Parathyroid adenoma (tissue), 2 donors: ENCODE data around the gene PPM1L.
A peak's percentile ranks its signal among the peaks of the same experiment; 100 is the strongest.

Source experiments
- H2AFZ ChIP-seq: fragments of 300-600 bp; sonication (generic); one replicate; pipeline ENCODE4 v1.7.0; 2017; ENCODE audit warnings: antibody characterized with exemption, mild to moderate bottlenecking
- H3K27ac ChIP-seq: fragments of 300-600 bp; sonication (generic); one replicate; pipeline ENCODE4 v1.7.0; 2017
- H3K27me3 ChIP-seq: fragments of 300-600 bp; sonication (generic); one replicate; pipeline ENCODE4 v1.7.0; 2017; ENCODE audit warnings: low read length; ENCODE audit not compliant: control insufficient read depth, insufficient read depth
- H3K36me3 ChIP-seq: fragments of 300-600 bp; sonication (generic); one replicate; pipeline ENCODE4 v1.7.0; 2017; ENCODE audit warnings: low read length; ENCODE audit not compliant: control insufficient read depth, insufficient read depth
- H3K4me1 ChIP-seq: fragments of 300-600 bp; sonication (generic); one replicate; pipeline ENCODE4 v1.7.0; 2017; ENCODE audit warnings: control low read depth
- H3K4me2 ChIP-seq: fragments of 300-600 bp; sonication (generic); one replicate; pipeline ENCODE4 v1.7.0; 2017; ENCODE audit warnings: low read length
- H3K4me3 ChIP-seq: fragments of 300-600 bp; sonication (generic); one replicate; pipeline ENCODE4 v1.7.0; 2017; ENCODE audit warnings: low read depth, low read length
- H3K79me2 ChIP-seq: fragments of 300-600 bp; sonication (generic); one replicate; pipeline ENCODE4 v1.7.0; 2017; ENCODE audit warnings: control low read depth
- H3K9ac ChIP-seq: fragments of 300-600 bp; sonication (generic); one replicate; pipeline ENCODE4 v1.7.0; 2017; ENCODE audit warnings: mild to moderate bottlenecking
- H3K9me3 ChIP-seq: fragments of 300-600 bp; sonication (generic); one replicate; pipeline ENCODE4 v1.7.0; 2017; ENCODE audit warnings: low read length; ENCODE audit not compliant: control insufficient read depth
- TF ChIP-seq, protein P1 (sequence below): fragments of 300-600 bp; sonication (generic); IDR thresholded peaks from one replicate; pipeline ENCODE4 v1.7.0; 2017; ENCODE audit warnings: antibody characterized with exemption, mild to moderate bottlenecking
- donor health status: primary hyperparathyroidism.

Gene PPM1L

DNA sequence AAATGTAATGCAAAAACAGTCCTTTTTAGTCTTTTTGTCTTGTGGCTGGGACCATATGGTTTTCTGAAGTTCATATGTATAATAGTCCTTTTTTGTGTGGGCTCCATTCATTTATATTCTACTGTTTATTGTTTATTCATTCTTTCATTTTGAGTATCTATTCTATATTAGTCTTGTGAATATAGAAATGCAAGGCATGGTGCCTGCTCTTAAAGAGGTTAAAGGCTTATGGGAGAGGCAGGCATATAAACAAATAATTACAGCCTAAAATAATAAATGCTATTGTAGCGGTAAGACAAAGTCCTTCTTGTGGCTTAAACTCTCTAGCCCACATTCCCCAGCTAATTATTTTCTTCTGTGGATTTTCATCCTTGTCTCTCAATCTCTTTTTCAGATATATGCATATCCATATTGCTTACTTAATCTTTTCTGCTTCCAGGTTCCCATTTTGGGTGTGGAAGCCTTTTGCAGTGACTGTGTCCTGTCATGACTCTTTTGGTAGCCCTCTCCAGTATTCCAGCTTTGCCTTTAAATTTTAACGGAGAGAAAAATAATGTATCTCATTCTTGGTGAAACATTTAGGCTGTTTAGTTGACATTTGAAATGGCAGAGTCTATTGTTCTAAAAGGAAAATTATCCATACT is 101.6 kb downstream of the PPM1L start:
- H3K9me3 ChIP-seq = no peaks in the 10 kb centered on the region
- no peak overlapping the region for H3K9ac ChIP-seq
- TF ChIP-seq, protein P1, sequence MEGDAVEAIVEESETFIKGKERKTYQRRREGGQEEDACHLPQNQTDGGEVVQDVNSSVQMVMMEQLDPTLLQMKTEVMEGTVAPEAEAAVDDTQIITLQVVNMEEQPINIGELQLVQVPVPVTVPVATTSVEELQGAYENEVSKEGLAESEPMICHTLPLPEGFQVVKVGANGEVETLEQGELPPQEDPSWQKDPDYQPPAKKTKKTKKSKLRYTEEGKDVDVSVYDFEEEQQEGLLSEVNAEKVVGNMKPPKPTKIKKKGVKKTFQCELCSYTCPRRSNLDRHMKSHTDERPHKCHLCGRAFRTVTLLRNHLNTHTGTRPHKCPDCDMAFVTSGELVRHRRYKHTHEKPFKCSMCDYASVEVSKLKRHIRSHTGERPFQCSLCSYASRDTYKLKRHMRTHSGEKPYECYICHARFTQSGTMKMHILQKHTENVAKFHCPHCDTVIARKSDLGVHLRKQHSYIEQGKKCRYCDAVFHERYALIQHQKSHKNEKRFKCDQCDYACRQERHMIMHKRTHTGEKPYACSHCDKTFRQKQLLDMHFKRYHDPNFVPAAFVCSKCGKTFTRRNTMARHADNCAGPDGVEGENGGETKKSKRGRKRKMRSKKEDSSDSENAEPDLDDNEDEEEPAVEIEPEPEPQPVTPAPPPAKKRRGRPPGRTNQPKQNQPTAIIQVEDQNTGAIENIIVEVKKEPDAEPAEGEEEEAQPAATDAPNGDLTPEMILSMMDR = no peak
- no peak overlapping the region for H2AFZ ChIP-seq
- no peaks in the 10 kb centered on the region for H3K27me3 ChIP-seq
- peaks cover 50% of the 10 kb centered on the region for H3K79me2 ChIP-seq
- no peak overlapping the region for H3K27ac ChIP-seq
- no peaks in the 10 kb centered on the region for H3K36me3 ChIP-seq
- H3K4me2 ChIP-seq = no peak overlapping the region
- H3K4me1 ChIP-seq = peaks cover 3% of the 10 kb centered on the region
- H3K4me3 ChIP-seq = no peak overlapping the region

DNA sequence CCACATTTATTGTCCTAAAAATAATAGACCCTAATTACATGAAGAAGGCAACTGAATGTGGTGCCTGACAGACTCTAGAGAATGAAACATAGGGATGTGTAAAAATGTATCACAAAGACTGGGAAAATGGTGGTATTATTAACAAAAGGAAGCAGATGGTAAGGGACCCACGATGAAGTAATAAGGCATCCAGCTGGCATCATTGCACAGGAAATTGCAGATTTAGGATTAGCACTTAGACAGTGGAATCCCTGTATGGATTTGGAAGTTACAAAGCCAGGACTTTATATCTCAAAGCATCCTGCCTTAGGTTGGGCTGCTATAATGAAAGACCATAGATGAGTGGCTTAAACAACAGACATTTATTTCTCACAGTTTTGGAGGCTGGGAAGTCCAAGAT is 104.3 kb downstream of the PPM1L start:
- Histone ChIP-seq H3K4me1 (peaks cover 3% of the 10 kb centered on the region), H3K9ac (no peak overlapping the region), H3K4me3 (no peak overlapping the region), H3K27me3 (no peaks in the 10 kb centered on the region), H3K4me2 (no peak overlapping the region), H3K79me2 (peaks cover 48% of the 10 kb centered on the region), H2AFZ (no peak overlapping the region), H3K9me3 (no peaks in the 10 kb centered on the region), H3K27ac (no peak overlapping the region), H3K36me3 (no peaks in the 10 kb centered on the region)
- TF ChIP-seq, protein P1 = no peak

GRCh38 chr3:160869825-160870224 is 113.8 kb downstream of the PPM1L start:
- Histone ChIP-seq H3K36me3 (no peaks in the 10 kb centered on the region), H3K79me2 (peaks cover 10% of the 10 kb centered on the region), H2AFZ (peak overlapping the region; percentile 10), H3K4me3 (peak overlapping the region; percentile 44), H3K9ac (no peak overlapping the region), H3K4me2 (peak overlapping the region; percentile 65), H3K9me3 (no peaks in the 10 kb centered on the region), H3K4me1 (peaks cover 21% of the 10 kb centered on the region), H3K27me3 (no peaks in the 10 kb centered on the region), H3K27ac (peak overlapping the region; percentile 81)
- TF ChIP-seq, protein P1 = no peak

- Histone ChIP-seq H3K27me3 (no peaks in the 10 kb centered on the region), H3K79me2 (peaks cover 8% of the 10 kb centered on the region), H3K27ac (peak overlapping the region; percentile 81), H3K9ac (no peak overlapping the region), H2AFZ (peak overlapping the region; percentile 10), H3K4me1 (peaks cover 25% of the 10 kb centered on the region), H3K36me3 (no peaks in the 10 kb centered on the region), H3K4me3 (peak overlapping the region; percentile 44), H3K4me2 (peak overlapping the region; percentile 65), H3K9me3 (no peaks in the 10 kb centered on the region)
- TF ChIP-seq, protein P1 = no peak
Measured at GRCh38 chr3:160870327-160870726, 114.3 kb downstream of the PPM1L start.

GRCh38 chr3:160874736-160875135 is 118.7 kb downstream of the PPM1L start:
- H3K4me1 ChIP-seq = peaks cover 27% of the 10 kb centered on the region
- no peak overlapping the region for H3K9ac ChIP-seq
- H3K4me2 ChIP-seq = no peak overlapping the region
- H3K9me3 ChIP-seq = no peaks in the 10 kb centered on the region
- H3K36me3 ChIP-seq = no peaks in the 10 kb centered on the region
- peaks cover 41% of the 10 kb centered on the region for H3K79me2 ChIP-seq
- no peak overlapping the region for H3K4me3 ChIP-seq
- no peak overlapping the region for H3K27ac ChIP-seq
- no peak overlapping the region for H2AFZ ChIP-seq
- H3K27me3 ChIP-seq = no peaks in the 10 kb centered on the region
- TF ChIP-seq, protein P1 = no peak
